ENCODE data around the gene CD82. TPM values are rescaled to one million over a fixed set of nuclear protein-coding genes. Genes with fewer than 3 reads are reported as not detected.
"Not testable (repeated sequence)": the region's sequence is repeated elsewhere in the genome, so short reads cannot be mapped to it uniquely, and the experiment has no call there.

The CD82 gene
- total and polyA plus RNA-seq, 7 experiments from 2014 or later: 36.4 to 319 (median 57.2) TPM

DNA sequence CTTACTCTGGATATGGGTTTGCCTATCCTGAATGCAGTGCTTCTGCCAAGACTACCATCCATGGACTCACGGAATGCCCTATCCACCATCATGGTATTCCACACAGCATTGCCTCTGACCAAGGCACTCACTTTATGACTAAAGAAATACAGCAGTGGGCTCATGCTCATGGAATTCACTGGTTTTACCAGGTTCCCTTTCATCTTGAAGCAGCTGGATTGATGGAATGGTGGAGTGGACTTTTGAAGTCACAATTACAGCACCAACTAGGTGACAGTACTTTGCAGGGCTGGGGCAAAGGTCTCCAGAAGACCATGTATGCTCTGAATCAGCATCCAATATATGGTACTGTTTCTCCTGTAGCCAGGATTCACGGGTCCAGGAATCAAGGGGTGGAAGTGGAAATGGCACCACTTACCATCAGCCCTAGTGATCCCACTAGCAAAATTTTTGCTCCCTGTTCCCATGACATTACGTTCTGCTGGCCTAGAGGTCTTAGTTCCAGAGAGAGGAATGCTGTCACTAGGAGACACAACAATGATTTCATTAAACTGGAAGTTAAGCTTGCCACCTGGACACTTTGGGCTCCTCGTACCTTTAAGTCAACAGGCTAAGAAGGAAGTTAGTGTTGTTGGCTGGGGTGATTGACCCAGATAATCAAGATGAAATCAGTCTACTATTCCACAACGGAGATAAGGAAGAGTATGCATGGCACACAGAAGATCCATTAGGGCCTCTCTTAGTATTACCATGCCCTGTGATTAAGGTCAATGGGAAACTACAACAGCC, 16.3 kb upstream of the CD82 start:
- Mint-ChIP-seq H3K36me3 (peaks cover 0 to 12% (median 0%) of the 10 kb centered on the region in 5 donors), H3K27me3 (peaks cover 0 to 17% (median 0%) of the 10 kb centered on the region in 5 donors), H3K9me3 (peaks cover 0 to 16% (median 6%) of the 10 kb centered on the region in 11 donors)
- ATAC-seq; H3K27ac Mint-ChIP-seq; H3K4me3 Mint-ChIP-seq; intact Hi-C loops (cut with micrococcal nuclease); H3K27ac ChIP-seq (ENCODE audit: low read depth, low read length); H3K4me1 ChIP-seq (ENCODE audit: control insufficient read depth in 2 of 2, insufficient read depth in 2 of 2, low read length in 2 of 2); POLR2A ChIA-PET; H3K9me3 ChIP-seq (ENCODE audit: control insufficient read depth in 2 of 3, low read length in 3 of 3); H3K4me1 Mint-ChIP-seq; DNase-seq; CTCF ChIA-PET; H3K36me3 ChIP-seq (ENCODE audit: control insufficient read depth in 2 of 3, insufficient read depth in 3 of 3, low read length in 3 of 3); H3K4me3 ChIP-seq (ENCODE audit: low read length); H3K27me3 ChIP-seq (ENCODE audit: control insufficient read depth in 2 of 2, insufficient read depth in 2 of 2, low read length in 2 of 2): not testable (repeated sequence)

DNA sequence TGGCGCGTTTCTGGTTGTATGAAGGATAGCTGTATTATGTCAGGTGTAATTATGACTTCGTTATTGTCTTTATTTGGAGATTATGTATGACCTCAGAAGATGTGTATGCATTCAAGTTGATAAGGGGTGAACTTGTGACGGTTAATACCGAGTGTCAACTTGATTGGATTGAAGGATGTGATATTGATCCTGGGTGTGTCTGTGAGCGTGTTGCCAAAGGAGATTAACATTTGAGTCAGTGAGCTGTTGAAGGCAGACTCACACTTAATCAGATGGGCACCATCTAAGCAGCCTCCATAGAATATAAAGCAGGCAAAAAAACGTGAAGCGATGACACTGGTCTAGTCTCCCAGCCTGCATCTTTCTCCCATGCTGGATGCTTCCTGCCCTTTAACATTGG, 15.3 kb upstream of the CD82 start:
- POLR2A ChIA-PET: no interaction called here
- ATAC-seq: no peak

DNA sequence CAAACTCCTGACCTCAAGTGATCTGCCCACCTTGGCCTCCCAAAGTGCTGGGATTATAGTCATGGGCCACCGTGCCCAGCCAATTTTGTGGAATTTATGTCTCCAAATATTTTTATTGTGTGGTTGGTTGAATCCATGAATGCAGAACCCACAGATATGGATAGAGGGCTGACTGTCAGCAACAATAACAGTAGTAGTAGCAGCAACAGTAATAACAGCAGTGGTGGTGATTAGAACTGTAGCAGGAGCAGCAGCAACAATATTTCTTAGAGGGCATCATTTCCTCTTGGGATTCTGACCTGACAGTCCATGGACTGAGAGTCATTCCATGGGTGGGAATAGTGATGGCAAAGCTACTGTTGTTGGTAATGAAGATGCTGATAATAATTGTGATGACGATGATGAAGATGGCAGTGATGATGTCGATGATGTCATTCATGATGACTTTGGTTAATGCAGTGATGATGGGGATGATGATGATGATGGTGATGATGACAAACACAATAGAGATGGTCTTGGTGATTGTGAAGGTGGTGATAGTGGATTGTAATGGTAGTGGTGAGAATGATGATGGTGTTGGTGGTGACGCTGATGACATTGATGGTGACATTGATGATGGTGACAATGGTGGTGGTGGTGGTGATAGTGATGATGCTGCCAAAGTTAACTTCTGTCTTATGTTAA, 13.9 kb upstream of the CD82 start:
- Mint-ChIP-seq H3K27me3 (peaks cover 0 to 12% (median 0%) of the 10 kb centered on the region in 5 donors), H3K27ac (no peak overlapping the region), H3K9me3 (peaks cover 0 to 16% (median 4%) of the 10 kb centered on the region in 11 donors), H3K4me1 (peaks cover under 1 to 3% (median under 1%) of the 10 kb centered on the region in 7 donors), H3K4me3 (no peak overlapping the region), H3K36me3 (peaks cover 0 to 5% (median 0%) of the 10 kb centered on the region in 5 donors)
- no peaks in the 10 kb centered on the region for H3K27me3 ChIP-seq (ENCODE audit: control insufficient read depth in 2 of 2, insufficient read depth in 2 of 2, low read length in 2 of 2)
- H3K4me1 ChIP-seq (ENCODE audit: control insufficient read depth in 2 of 2, insufficient read depth in 2 of 2, low read length in 2 of 2): no peaks in the 10 kb centered on the region
- no peak overlapping the region for H3K4me3 ChIP-seq (ENCODE audit: low read length)
- ATAC-seq (no peak), DNase-seq (no peak)
- no peak overlapping the region for H3K27ac ChIP-seq (ENCODE audit: low read depth, low read length)
- no peaks in the 10 kb centered on the region for H3K36me3 ChIP-seq (ENCODE audit: control insufficient read depth in 2 of 3, insufficient read depth in 3 of 3, low read length in 3 of 3)
- no peaks in the 10 kb centered on the region for H3K9me3 ChIP-seq (ENCODE audit: control insufficient read depth in 2 of 3, low read length in 3 of 3)
- POLR2A ChIA-PET: interaction anchor here (0.6 kb wide), 1 partner anchor 293 kb away, joined by 3 read pairs; no protein-coding TSS in a partner anchor
- intact Hi-C loops (cut with micrococcal nuclease): no loop called here
- CTCF ChIA-PET: interaction anchor here (15.2 kb wide), 1 partner anchor 64 kb away, joined by 379 read pairs; no protein-coding TSS in a partner anchor

More for the DNA sequence above, 15.3 kb upstream of the CD82 start:
- Histone ChIP-seq H3K27me3 (ENCODE audit: control insufficient read depth in 2 of 2, insufficient read depth in 2 of 2, low read length in 2 of 2) (no peaks in the 10 kb centered on the region), H3K27ac (ENCODE audit: low read depth, low read length) (no peak overlapping the region), H3K36me3 (ENCODE audit: control insufficient read depth in 2 of 3, insufficient read depth in 3 of 3, low read length in 3 of 3) (no peaks in the 10 kb centered on the region), H3K4me1 (ENCODE audit: control insufficient read depth in 2 of 2, insufficient read depth in 2 of 2, low read length in 2 of 2) (no peaks in the 10 kb centered on the region), H3K9me3 (ENCODE audit: control insufficient read depth in 2 of 3, low read length in 3 of 3) (no peaks in the 10 kb centered on the region), H3K4me3 (ENCODE audit: low read length) (no peak overlapping the region)
- CTCF ChIA-PET: no interaction called here
- Mint-ChIP-seq H3K27ac (no peak overlapping the region), H3K4me1 (peaks cover 0 to 1% (median 0%) of the 10 kb centered on the region in 7 donors), H3K9me3 (peaks cover 0 to 16% (median 6%) of the 10 kb centered on the region in 11 donors), H3K27me3 (peaks cover 0 to 17% (median 0%) of the 10 kb centered on the region in 5 donors), H3K4me3 (no peak overlapping the region), H3K36me3 (peaks cover 0 to 12% (median 0%) of the 10 kb centered on the region in 5 donors)
- intact Hi-C loops (cut with micrococcal nuclease): no loop called here
- no peak for DNase-seq

DNA sequence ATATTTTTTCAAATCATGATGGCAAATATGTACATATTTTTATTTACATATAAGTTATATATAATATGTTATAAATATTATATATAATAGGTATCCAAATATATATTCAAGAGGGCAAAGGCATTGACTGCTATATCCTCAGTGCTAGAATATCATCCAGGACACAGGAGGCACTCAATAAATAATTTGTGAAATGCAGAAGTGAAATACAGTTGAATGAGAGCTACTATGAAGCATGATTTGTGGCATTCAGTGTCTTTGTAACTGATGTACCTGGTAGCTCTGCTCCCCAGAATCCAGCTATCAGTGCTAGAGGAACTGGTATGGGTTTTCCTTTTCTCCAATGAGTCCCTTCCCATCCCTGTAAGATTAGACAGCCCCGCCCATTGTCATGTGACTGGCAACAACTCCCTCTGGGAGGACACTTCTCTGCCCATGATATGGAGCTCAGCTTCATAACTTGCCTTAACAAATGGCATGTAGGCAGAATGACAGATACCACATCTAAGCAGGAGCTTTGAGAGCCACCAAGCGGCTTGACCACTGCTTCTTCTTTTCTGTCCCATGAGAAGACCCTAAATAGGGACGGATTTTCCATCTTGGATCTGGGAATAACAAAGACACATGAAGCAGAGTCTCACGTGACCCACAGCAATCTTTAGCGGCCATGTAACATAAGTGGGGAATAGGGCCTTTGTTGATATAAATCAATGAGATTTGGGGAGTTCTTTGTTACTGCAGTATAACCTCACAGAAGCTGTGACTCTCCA, 10.2 kb upstream of the CD82 start:
- H3K36me3 Mint-ChIP-seq: peaks cover 0 to 5% (median 1%) of the 10 kb centered on the region in 5 donors
- no peak for ATAC-seq
- no peaks in the 10 kb centered on the region for H3K36me3 ChIP-seq (ENCODE audit: control insufficient read depth in 2 of 3, insufficient read depth in 3 of 3, low read length in 3 of 3)
- H3K27me3 Mint-ChIP-seq: peaks cover 0 to 7% (median 0%) of the 10 kb centered on the region in 5 donors
- H3K4me1 ChIP-seq (ENCODE audit: control insufficient read depth in 2 of 2, insufficient read depth in 2 of 2, low read length in 2 of 2): peaks cover 9 to 13% of the 10 kb centered on the region in 2 donors
- no peak for DNase-seq
- ChIA-PET POLR2A (no interaction called here), CTCF (interaction anchor here (0.8 to 15.2 kb wide), 12 partner anchors 8 to 356 kb away, joined by 3 to 379 read pairs (median 3); partner anchors contain the start of gene CD82)
- no peaks in the 10 kb centered on the region for H3K9me3 ChIP-seq (ENCODE audit: control insufficient read depth in 2 of 3, low read length in 3 of 3)
- no peak overlapping the region for H3K27ac Mint-ChIP-seq
- H3K9me3 Mint-ChIP-seq: peaks cover 0 to 16% (median 4%) of the 10 kb centered on the region in 11 donors
- no peak overlapping the region for H3K4me3 Mint-ChIP-seq
- H3K27me3 ChIP-seq (ENCODE audit: control insufficient read depth in 2 of 2, insufficient read depth in 2 of 2, low read length in 2 of 2): no peaks in the 10 kb centered on the region
- H3K27ac ChIP-seq (ENCODE audit: low read depth, low read length): no peak overlapping the region
- no peak overlapping the region for H3K4me3 ChIP-seq (ENCODE audit: low read length)
- intact Hi-C loops (cut with micrococcal nuclease): loop anchor here (5.0 kb wide), 1 partner anchor 337 kb away; no protein-coding TSS in a partner anchor
- H3K4me1 Mint-ChIP-seq: peaks cover 11 to 24% (median 18%) of the 10 kb centered on the region in 7 donors

DNA sequence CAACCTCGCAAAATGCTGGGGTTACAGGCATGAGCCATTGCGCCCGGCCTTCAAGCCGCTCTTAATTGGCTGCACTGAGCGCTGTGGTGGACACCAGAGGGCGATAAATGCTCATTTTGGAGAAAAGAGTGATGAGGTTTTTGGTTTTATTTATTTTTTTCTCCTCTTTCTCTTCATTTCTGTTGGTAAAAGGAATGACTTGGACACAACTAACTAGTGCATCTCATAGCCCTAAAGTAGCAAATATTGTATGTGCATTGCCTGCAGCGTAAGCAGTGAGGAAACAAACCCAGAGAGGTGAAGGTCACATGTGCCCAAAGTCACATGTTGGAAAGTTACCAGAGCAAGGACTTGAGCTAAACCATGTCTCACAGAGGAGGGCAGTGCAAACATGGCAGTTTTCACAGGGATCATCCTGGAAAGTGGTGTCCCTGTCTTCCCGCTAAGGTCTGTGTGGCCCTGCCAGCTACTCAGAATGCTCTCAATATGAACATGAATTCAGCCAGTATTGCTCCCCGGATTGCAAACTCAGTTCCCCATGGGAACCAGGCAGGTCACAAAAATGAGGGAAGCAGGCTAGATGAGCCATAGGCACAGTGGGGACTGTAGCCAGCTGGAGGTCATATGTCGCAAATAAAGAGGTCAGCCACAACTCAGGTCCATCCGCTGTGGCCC, 8.6 kb upstream of the CD82 start:
- Mint-ChIP-seq H3K4me3 (peak overlapping the region in 2 of 10 donors; percentile 20 to 25), H3K36me3 (peaks cover 0 to 1% (median under 1%) of the 10 kb centered on the region in 5 donors), H3K27me3 (peaks cover 0 to 3% (median 0%) of the 10 kb centered on the region in 5 donors), H3K27ac (peak overlapping the region in 4 of 9 donors; percentile 8 to 65 (median 57)), H3K9me3 (peaks cover 0 to 12% (median under 1%) of the 10 kb centered on the region in 11 donors), H3K4me1 (peaks cover 11 to 39% (median 29%) of the 10 kb centered on the region in 7 donors)
- H3K27me3 ChIP-seq (ENCODE audit: control insufficient read depth in 2 of 2, insufficient read depth in 2 of 2, low read length in 2 of 2): no peaks in the 10 kb centered on the region
- no peak overlapping the region for H3K4me3 ChIP-seq (ENCODE audit: low read length)
- no peaks in the 10 kb centered on the region for H3K36me3 ChIP-seq (ENCODE audit: control insufficient read depth in 2 of 3, insufficient read depth in 3 of 3, low read length in 3 of 3)
- ATAC-seq (peak; percentile 84), DNase-seq (peak in 8 of 9 donors; percentile 30 to 69 (median 60))
- H3K27ac ChIP-seq (ENCODE audit: low read depth, low read length): no peak overlapping the region
- POLR2A ChIA-PET: interaction anchor here (0.7 to 3.3 kb wide), 5 partner anchors 17 to 122 kb away, joined by 3 to 32 read pairs (median 3); no protein-coding TSS in a partner anchor
- intact Hi-C loops (cut with micrococcal nuclease): loop anchor here (1.0 to 5.0 kb wide), 7 partner anchors 8 to 354 kb away; partner anchors contain the start of genes CD82 (in 2 of the 2) and TSPAN18 (in 1 of the 2)
- H3K9me3 ChIP-seq (ENCODE audit: control insufficient read depth in 2 of 3, low read length in 3 of 3): no peaks in the 10 kb centered on the region
- CTCF ChIA-PET: interaction anchor here (0.6 to 15.2 kb wide), 18 partner anchors 9 to 373 kb away, joined by 3 to 379 read pairs (median 4); no protein-coding TSS in a partner anchor
- peaks cover 9 to 13% of the 10 kb centered on the region in 2 donors for H3K4me1 ChIP-seq (ENCODE audit: control insufficient read depth in 2 of 2, insufficient read depth in 2 of 2, low read length in 2 of 2)

Data from naive thymus-derived CD4-positive, alpha-beta T cell (primary cell).